Trophoblast cell (in vitro differentiated cells and primary cell): ENCODE data around the gene RNGTT.

Experiments used
- DNase-seq, 2 donors: peaks; one replicate each; pipeline ENCODE4 v3.0.0-alpha.2; 2016
- H2AFZ ChIP-seq: 2 replicates; pipeline ENCODE4 v1.6.1; 2013; ENCODE audit warnings: low read length, moderate library complexity, mild to moderate bottlenecking; ENCODE audit not compliant: insufficient read depth, poor library complexity
- H2AK5ac ChIP-seq: 2 replicates; pipeline ENCODE4 v1.6.1; 2013; ENCODE audit warnings: mild to moderate bottlenecking, low read length
- H2BK120ac ChIP-seq: 2 replicates; pipeline ENCODE4 v1.6.1; 2013; ENCODE audit warnings: low read length, mild to moderate bottlenecking, moderate library complexity; ENCODE audit not compliant: insufficient read depth, poor library complexity
- H2BK12ac ChIP-seq: 2 replicates; pipeline ENCODE4 v1.6.1; 2013; ENCODE audit warnings: mild to moderate bottlenecking, low read length, moderate library complexity
- H2BK5ac ChIP-seq: 2 replicates; pipeline ENCODE4 v1.6.1; 2013; ENCODE audit warnings: low read length, low read depth, moderate library complexity, mild to moderate bottlenecking; ENCODE audit not compliant: poor library complexity
- H3K14ac ChIP-seq: 2 replicates; pipeline ENCODE4 v1.6.1; 2013; ENCODE audit warnings: mild to moderate bottlenecking, low read length
- H3K18ac ChIP-seq: 2 replicates; pipeline ENCODE4 v1.6.1; 2013; ENCODE audit warnings: mild to moderate bottlenecking, low read length
- H3K23ac ChIP-seq: 2 replicates; pipeline ENCODE4 v1.6.1; 2013; ENCODE audit warnings: low read length
- H3K27ac ChIP-seq: 2 replicates; pipeline ENCODE4 v1.5.1; 2013; ENCODE audit warnings: low read depth, mild to moderate bottlenecking, inconsistent platforms, low read length, moderate library complexity
- H3K27me3 ChIP-seq: 2 replicates; pipeline ENCODE4 v1.6.1; 2013; ENCODE audit warnings: inconsistent platforms, mild to moderate bottlenecking, low read length, moderate library complexity; ENCODE audit not compliant: insufficient read depth
- H3K36me3 ChIP-seq, 2 experiments: 1 replicate in 1 of 2; 2 replicates in 1 of 2; pipeline ENCODE4 v1.6.1; 2013; ENCODE audit warnings: low read length in 2 of 2, mild to moderate bottlenecking in 2 of 2, moderate library complexity in 1 of 2; ENCODE audit not compliant: insufficient read depth in 2 of 2, control insufficient read depth in 1 of 2
- H3K4ac ChIP-seq: 2 replicates; pipeline ENCODE4 v1.6.1; 2013; ENCODE audit warnings: low read depth, mild to moderate bottlenecking, low read length, moderate library complexity
- H3K4me1 ChIP-seq, 2 experiments: 1 replicate in 1 of 2; 2 replicates in 1 of 2; pipeline ENCODE4 v1.6.1; 2013; ENCODE audit warnings: low read length in 2 of 2, mild to moderate bottlenecking in 2 of 2, moderate library complexity in 1 of 2; ENCODE audit not compliant: insufficient read depth in 2 of 2, control insufficient read depth in 1 of 2
- H3K4me2 ChIP-seq: 2 replicates; pipeline ENCODE4 v1.6.1; 2013; ENCODE audit warnings: inconsistent platforms, mild to moderate bottlenecking, low read length, moderate library complexity
- H3K4me3 ChIP-seq: 2 replicates; pipeline ENCODE4 v1.5.1; 2013; ENCODE audit warnings: mild to moderate bottlenecking, low read depth, low read length, inconsistent platforms
- H3K79me1 ChIP-seq: one replicate; pipeline ENCODE4 v1.6.1; 2013; ENCODE audit warnings: low read length
- H3K79me2 ChIP-seq: 2 replicates; pipeline ENCODE4 v1.6.1; 2013; ENCODE audit warnings: low read length, mild to moderate bottlenecking; ENCODE audit not compliant: control insufficient read depth, insufficient read depth, poor library complexity
- H3K9ac ChIP-seq: 2 replicates; pipeline ENCODE4 v1.6.1; 2013; ENCODE audit warnings: mild to moderate bottlenecking, low read length
- H3K9me3 ChIP-seq: 2 replicates; pipeline ENCODE4 v1.6.1; 2013; ENCODE audit warnings: low read depth, mild to moderate bottlenecking, control low read depth, inconsistent platforms, low read length; ENCODE audit not compliant: insufficient read depth
- H4K12ac ChIP-seq: 2 replicates; pipeline ENCODE4 v1.6.1; 2013; ENCODE audit warnings: low read depth, mild to moderate bottlenecking, low read length, moderate library complexity
- H4K8ac ChIP-seq: 2 replicates; pipeline ENCODE4 v1.6.1; 2013; ENCODE audit warnings: low read depth, mild to moderate bottlenecking, low read length, moderate library complexity
- H4K91ac ChIP-seq: one replicate; pipeline ENCODE4 v1.6.1; 2013; ENCODE audit warnings: low read depth, mild to moderate bottlenecking, low read length, moderate library complexity
- WGBS: extraction: QIAGEN DNeasy Blood & Tissue Kit; methylation state at CpG from one replicate; pipeline ENCODE4 v1.1.7; 2013; ENCODE audit warnings: missing lambda C conversion rate; ENCODE audit not compliant: insufficient read length, insufficient coverage; ENCODE audit errors: extremely low coverage; 5-methylcytosine and 5-hydroxymethylcytosine counted together

Gene RNGTT

DNA sequence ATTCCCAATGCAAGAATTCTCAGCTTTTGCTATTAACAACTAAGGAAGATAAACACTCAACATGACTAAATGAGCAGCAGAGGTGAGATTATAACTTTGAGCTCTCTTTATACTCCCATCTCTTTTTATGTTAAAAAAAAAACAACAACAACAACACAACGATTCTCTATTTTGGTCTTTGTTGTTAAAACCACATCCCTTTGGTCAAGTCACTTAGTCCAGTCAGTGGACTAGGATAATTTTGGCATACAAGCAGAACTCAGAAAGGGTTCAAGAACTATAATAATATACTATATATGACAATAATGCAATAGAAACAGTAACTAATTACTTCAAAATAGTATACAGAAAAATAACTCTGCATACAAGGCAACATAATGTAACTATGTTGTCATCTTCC, 312.4 kb downstream of the RNGTT start:
- Histone ChIP-seq H2AK5ac (no peak overlapping the region), H4K12ac (no peak overlapping the region), H3K9me3 (no peaks in the 10 kb centered on the region), H3K9ac (no peak overlapping the region), H3K36me3 (no peaks in the 10 kb centered on the region), H3K4me3 (no peak overlapping the region), H3K79me2 (no peaks in the 10 kb centered on the region), H4K8ac (no peak overlapping the region), H3K27me3 (no peaks in the 10 kb centered on the region), H3K4ac (no peak overlapping the region), H3K4me2 (no peak overlapping the region), H4K91ac (no peak overlapping the region), H2BK5ac (no peak overlapping the region), H2BK12ac (no peak overlapping the region), H3K23ac (no peak overlapping the region), H2BK120ac (no peak overlapping the region), H3K18ac (no peak overlapping the region), H2AFZ (no peak overlapping the region), H3K79me1 (no peaks in the 10 kb centered on the region), H3K27ac (no peak overlapping the region), H3K14ac (no peak overlapping the region), H3K4me1 (no peaks in the 10 kb centered on the region)
- WGBS: no CpG with 5 or more reads among the region's 1 CpG
- no peak for DNase-seq

- no peak overlapping the region for H4K12ac ChIP-seq
- H3K79me2 ChIP-seq: no peaks in the 10 kb centered on the region
- peak in 1 of 2 donors; percentile 12 for DNase-seq
- no peak overlapping the region for H2BK5ac ChIP-seq
- no peak overlapping the region for H3K14ac ChIP-seq
- no peaks in the 10 kb centered on the region for H3K9me3 ChIP-seq
- no peak overlapping the region for H4K91ac ChIP-seq
- H2AFZ ChIP-seq: no peak overlapping the region
- H3K36me3 ChIP-seq: no peaks in the 10 kb centered on the region
- no peak overlapping the region for H4K8ac ChIP-seq
- no peak overlapping the region for H3K4me2 ChIP-seq
- no CpG with 5 or more reads among the region's 5 CpGs for WGBS
- no peaks in the 10 kb centered on the region for H3K4me1 ChIP-seq
- H2BK120ac ChIP-seq: no peak overlapping the region
- H3K4me3 ChIP-seq: no peak overlapping the region
- no peak overlapping the region for H3K9ac ChIP-seq
- no peaks in the 10 kb centered on the region for H3K79me1 ChIP-seq
- no peak overlapping the region for H2BK12ac ChIP-seq
- no peak overlapping the region for H3K18ac ChIP-seq
- no peaks in the 10 kb centered on the region for H3K27me3 ChIP-seq
- H3K4ac ChIP-seq: no peak overlapping the region
- H2AK5ac ChIP-seq: no peak overlapping the region
- H3K27ac ChIP-seq: no peak overlapping the region
- no peak overlapping the region for H3K23ac ChIP-seq
These were observed 313.3 kb downstream of the RNGTT start for GRCh38 chr6:88650029-88650619.

DNA sequence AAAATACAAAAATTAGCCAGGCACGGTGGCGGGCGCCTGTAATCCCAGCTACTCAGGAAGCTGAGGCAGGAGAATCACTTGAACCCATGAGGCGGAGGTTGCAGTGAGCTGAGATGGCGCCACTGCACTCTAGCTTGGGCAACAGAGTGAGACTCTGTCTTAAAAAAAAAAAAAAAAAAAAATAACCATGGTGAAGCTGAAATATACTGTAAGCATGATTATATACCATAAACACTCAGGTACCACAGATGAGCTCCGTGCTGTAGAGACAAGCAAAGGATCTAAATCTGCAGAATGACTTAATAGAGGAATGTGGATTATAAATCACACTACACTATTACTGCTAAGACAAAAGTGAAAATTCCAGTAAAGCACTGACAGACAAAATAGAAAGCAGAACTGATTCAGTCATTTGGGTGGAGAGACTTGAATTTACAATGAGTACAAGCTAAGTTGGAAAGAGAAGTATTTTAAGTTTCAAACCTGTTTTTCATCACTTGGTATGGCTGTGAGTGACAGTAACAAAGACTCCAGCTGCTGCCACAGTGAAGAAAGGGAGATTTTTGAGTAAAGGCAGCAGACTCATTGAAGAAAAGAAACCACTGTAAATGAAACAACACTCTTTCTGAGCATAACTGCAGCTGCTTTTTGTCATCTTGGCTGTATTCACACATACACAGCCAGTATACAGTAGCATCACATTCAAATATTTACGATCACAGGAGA, 322.1 kb downstream of the RNGTT start:
- Histone ChIP-seq H3K27ac (peak overlapping the region; percentile 69), H2AK5ac (no peak overlapping the region), H3K14ac (no peak overlapping the region), H3K36me3 (no peaks in the 10 kb centered on the region), H3K4me1 (peaks cover 0 to 2% of the 10 kb centered on the region in 2 experiments), H2BK120ac (no peak overlapping the region), H3K23ac (no peak overlapping the region), H3K79me1 (no peaks in the 10 kb centered on the region), H3K9me3 (no peaks in the 10 kb centered on the region), H3K18ac (no peak overlapping the region), H3K27me3 (no peaks in the 10 kb centered on the region), H4K12ac (no peak overlapping the region), H3K79me2 (no peaks in the 10 kb centered on the region), H4K91ac (no peak overlapping the region), H3K9ac (no peak overlapping the region), H2BK5ac (no peak overlapping the region), H4K8ac (no peak overlapping the region), H3K4me2 (no peak overlapping the region), H2AFZ (no peak overlapping the region), H2BK12ac (no peak overlapping the region), H3K4me3 (no peak overlapping the region), H3K4ac (no peak overlapping the region)
- no CpG with 5 or more reads among the region's 7 CpGs for WGBS
- DNase-seq: no peak

- H3K79me2 ChIP-seq: no peaks in the 10 kb centered on the region
- no peak overlapping the region for H3K27ac ChIP-seq
- no peak overlapping the region for H3K9ac ChIP-seq
- H3K79me1 ChIP-seq: no peaks in the 10 kb centered on the region
- no peak overlapping the region for H2AK5ac ChIP-seq
- H3K4ac ChIP-seq: no peak overlapping the region
- H3K4me3 ChIP-seq: no peak overlapping the region
- no peaks in the 10 kb centered on the region for H3K9me3 ChIP-seq
- H2BK120ac ChIP-seq: no peak overlapping the region
- H4K12ac ChIP-seq: no peak overlapping the region
- no peak overlapping the region for H3K14ac ChIP-seq
- DNase-seq: no peak
- H3K4me1 ChIP-seq: peaks cover 0 to 2% of the 10 kb centered on the region in 2 experiments
- H2BK5ac ChIP-seq: no peak overlapping the region
- no peaks in the 10 kb centered on the region for H3K36me3 ChIP-seq
- no peak overlapping the region for H3K4me2 ChIP-seq
- H2BK12ac ChIP-seq: no peak overlapping the region
- H3K27me3 ChIP-seq: no peaks in the 10 kb centered on the region
- H4K91ac ChIP-seq: no peak overlapping the region
- no peak overlapping the region for H2AFZ ChIP-seq
- H3K23ac ChIP-seq: no peak overlapping the region
- no peak overlapping the region for H3K18ac ChIP-seq
- WGBS: no CpG with 5 or more reads among the region's 2 CpGs
- no peak overlapping the region for H4K8ac ChIP-seq
These were observed 325.5 kb downstream of the RNGTT start for GRCh38 chr6:88637761-88638545.
